ELF-1 (cell line): ENCODE measurements around the gene SERPINE3.

Experiments
- DNase-seq: peaks from one replicate; pipeline ENCODE4 v3.0.0-alpha.2; 2016; ENCODE audit warnings: low read depth, low spot score

Gene SERPINE3

GRCh38 chr13:51339354-51339753 is at the start of gene SERPINE3:
SERPINE3 (plus strand) TSS chr13:51339691; CDS start chr13:51341092, 1,401 bp downstream.
- no peak for DNase-seq

- DNase-seq = no peak
Observed at GRCh38 chr13:51291341-51291740, 48.1 kb upstream of the SERPINE3 start.

- DNase-seq = no peak
Observed at GRCh38 chr13:51292000-51292565, 47.4 kb upstream of the SERPINE3 start.

DNA sequence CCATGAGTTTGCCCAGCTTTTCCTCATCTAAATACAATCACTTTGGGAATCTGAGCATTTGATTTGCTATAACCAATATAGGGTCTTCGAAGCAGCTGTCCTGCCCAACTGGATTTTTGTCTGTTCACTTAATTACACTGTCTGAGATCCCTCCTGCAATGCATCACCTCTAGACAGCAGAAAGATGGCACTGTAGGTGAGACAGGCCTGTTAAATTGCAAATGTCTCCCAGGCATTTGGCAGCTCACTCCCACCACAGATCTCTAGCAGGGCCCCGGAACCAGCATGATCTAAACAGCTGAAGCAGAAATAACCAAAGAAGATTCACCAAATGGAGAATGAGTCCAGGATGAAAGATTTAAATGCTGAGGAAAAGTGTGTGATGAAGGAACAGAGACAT is 41.9 kb upstream of the SERPINE3 start:
- peak; percentile 45 for DNase-seq

GRCh38 chr13:51298812-51299211 is 40.7 kb upstream of the SERPINE3 start:
- no peak for DNase-seq

GRCh38 chr13:51303063-51303552 is 36.4 kb upstream of the SERPINE3 start:
- DNase-seq = peak; percentile 29

DNA sequence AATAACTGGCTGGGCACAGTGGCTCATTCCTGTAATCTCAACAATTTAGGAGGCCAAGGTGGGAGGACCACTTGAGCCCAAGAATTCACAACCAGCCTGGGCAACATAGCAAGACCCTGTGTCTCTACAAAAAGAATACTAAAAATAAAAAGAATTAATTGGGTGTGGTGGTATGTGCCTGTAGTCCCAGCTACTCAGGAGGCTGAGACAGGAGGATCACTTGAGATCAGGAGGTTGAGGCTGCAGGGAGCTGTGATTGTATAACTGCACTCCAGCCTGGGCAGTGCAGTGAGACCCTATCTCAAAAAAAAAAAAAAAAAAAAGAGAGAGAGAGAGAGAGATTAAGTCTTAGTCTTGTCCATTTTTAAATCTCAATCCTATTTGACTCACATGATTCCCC is 35.6 kb upstream of the SERPINE3 start:
- no peak for DNase-seq

DNA sequence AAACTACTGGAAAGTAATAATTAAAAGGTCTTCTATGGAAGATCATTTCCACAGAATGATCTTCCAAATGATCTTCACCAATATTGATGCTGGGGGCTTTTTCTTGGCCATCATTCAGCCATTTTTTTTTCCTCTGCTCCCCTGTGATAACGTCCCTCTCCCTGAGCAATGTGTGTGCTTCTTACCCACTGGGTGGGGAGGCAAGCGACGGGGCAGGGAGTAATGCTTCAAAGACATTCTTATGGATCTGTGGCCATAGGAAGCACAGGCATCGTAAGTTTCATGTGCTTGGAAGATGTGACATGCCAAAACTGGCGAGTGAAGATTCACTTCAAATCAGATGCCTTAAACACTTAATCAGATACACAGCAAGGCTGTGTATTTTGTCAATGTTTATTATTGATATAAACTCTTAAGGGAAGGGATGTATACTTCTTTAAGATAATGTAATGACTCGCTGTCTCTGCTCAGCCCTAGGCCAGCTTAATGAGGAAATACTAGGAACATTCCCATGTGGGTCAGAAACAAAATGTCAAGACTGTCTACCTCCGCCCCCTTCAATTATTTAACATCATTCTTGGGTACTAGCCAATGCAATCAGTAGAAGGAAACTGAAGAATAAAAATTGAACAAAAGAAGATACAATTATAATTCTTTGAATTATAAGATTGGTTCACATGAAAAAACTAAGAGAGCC is 34.1 kb upstream of the SERPINE3 start:
- DNase-seq = no peak

DNA sequence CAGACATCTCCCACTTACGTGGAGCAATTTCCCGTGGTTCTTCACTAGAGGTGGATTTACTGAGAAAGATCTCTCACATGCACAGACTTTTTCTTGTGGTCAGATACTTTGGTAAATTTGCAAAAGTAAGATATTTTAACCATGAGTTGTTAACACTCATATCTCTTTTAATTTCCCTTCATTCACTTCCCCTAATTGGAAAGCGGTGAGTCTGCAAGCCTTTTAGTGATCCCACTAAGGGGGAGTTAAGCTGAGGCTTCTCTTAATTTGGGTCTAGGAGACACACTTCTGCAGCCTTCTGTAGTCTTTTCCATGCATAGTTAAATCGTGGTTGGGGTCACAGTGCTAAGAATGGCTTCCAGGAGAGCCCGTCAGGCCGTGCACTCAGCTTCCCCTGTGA is 30.7 kb upstream of the SERPINE3 start:
- no peak for DNase-seq

DNA sequence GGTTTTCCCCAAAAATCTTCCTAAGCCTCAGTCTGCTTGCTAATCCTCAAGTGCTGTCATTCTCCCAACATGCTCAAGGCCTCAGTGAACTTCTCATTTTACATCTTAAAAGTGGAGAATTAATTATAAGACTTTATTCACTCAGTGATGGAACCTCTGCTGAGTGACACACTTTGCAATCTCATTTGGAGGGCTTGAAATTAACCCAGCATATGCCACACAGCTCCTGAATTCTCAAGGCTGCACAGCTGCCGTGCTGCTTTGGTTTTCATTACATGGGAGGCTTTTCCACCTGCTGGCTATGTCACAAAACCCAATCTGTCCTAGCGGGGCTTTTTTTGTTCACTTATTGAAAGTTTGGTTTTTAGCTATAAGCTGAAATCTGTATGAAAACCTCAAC is 28.3 kb upstream of the SERPINE3 start:
- no peak for DNase-seq

DNA sequence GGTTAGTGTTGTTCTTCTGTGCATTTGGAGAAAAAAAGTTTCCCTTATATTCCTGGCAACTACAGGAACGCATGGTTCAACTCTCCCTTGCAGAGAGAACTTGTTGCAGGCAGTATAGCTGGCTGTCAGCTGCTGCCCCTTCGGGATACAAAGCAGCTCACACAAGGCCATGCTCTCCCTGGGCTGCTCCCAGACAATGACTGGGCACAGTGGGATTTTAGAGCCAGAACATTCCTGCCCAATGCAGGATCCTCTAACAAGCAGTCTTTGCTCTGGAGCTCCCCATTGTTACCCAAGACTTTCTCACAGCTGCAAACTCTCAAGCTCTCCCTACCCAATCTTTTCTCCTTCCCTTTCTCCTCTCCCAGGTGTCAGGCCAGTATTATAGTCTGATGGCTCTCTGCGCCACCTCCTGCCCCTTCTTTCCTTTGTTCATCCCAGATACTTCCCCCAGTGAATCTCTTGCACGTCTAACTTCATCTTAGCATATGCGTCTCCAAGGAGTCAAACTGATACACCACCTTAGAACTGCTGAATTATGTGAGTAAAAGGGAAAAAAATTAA is 27.5 kb upstream of the SERPINE3 start:
- DNase-seq = peak; percentile 18

- DNase-seq = no peak
Observed at GRCh38 chr13:51313619-51314018, 25.9 kb upstream of the SERPINE3 start.

DNA sequence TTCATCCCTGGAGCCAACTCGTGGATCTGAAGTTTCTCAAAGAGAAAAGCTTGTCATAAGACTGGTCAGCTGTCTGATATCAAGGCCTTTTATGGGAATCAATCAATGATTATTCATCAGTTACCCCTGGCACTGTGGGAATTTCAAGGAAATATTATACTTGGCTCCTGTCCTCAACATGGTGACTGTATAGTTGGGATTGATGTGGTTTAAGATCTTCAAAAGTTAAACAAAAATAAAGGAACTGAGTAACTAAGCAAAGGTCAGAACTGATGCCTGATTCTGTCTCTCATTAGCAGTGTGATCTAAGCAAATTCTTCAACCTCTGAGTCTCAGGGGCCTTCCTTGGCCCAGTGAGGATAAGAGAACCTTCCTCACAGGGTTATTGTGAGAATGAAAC is 22.2 kb upstream of the SERPINE3 start:
- DNase-seq = no peak

DNA sequence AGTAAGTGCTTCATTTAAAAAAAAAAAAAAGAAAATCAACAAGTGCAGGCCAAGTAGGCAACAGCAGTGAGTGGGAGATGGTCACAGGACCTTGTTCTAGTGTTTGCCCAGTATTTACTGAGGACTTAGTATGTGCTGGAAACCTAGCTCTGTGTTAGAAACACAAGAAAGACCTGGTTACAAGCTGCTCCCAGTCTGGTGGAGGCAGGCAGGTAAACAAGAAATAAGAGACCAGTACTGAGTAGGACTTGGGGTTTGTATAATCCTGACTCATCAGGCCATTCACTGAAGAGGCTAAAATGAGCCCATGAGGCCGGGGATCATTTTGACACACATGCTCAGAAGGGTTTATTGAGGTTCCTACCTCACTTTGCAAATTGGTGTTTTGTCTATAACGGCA is 21.5 kb upstream of the SERPINE3 start:
- no peak for DNase-seq

DNA sequence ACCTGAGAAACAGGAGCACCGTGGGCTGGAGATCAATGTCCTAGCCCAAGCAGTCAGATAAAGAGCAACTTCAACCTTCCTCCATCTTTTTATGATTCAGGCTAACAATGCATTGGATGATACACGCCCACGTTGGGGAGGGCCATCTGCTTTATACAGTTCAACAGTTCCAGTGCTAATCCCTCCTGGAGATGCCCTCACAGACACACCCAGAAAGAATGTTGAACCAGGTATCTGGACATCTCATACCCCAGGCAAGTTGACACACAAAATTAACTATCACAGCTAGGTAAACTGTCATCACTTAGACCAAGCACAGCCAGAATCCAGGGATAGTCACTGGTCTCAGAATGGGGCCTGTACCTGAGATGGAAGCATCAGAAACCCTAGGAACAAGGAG is 20.6 kb upstream of the SERPINE3 start:
- no peak for DNase-seq

- DNase-seq = no peak
Observed at GRCh38 chr13:51321836-51322235, 17.7 kb upstream of the SERPINE3 start.

- no peak for DNase-seq
Observed at GRCh38 chr13:51322826-51323225, 16.7 kb upstream of the SERPINE3 start.

GRCh38 chr13:51323824-51324511 is 15.5 kb upstream of the SERPINE3 start:
- DNase-seq = no peak

- DNase-seq = peak; percentile 23
Observed at GRCh38 chr13:51324714-51325420, 14.6 kb upstream of the SERPINE3 start.

DNA sequence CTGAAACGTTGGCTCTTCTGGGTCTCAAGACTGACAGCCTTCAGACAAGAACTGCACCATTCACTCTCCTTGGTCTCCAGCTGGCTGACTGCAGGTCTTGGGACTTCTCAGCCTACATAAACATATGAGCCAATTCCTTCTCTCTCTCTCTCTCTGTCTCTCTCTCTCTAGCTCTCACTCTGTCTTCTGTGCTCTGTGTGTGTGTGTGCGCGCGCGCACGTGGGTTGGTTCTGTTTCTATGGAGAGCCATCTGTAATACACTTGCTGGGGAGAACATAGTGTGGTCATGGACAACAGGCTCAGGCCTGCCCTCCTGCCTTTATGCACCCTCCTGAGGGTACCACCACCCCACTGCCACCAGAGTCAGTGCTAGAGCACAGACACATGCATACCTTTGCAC is 13.7 kb upstream of the SERPINE3 start:
- DNase-seq = no peak

DNA sequence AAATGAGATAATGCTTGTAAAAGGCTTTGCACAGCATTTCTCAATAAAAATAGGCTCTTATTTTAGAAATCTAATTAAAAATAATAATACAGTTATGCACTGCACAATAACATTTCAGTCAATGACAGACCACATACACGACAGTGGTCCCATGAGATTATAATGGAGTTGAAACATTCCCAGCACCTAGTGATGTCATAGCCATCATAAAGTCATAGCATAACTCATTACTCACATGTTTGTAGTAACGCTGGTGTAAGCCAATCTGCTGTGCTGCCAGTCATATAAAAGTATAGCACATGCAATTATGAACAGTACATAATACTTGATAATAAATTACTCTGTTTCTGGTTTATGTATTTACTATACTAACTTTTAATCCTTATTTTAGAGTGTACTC is 12.7 kb upstream of the SERPINE3 start:
- DNase-seq = no peak

DNA sequence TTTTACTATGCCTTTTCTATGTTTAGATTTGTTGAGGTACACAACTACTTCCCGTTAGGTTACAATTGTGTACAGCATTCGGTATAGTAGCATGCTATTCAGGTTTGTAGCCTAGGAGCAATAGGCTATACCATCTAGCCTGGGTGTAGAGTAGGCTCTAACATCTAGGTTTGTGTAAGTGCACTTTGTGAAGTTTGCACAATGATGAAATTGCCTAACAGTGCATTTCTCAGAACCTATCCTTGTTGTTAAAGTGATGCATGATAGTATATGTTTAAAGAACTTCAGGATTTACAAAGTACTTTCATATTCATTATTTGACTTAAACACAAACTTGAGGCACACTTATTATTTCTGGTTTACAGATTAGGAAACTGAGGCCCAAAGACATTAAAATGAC is 11.5 kb upstream of the SERPINE3 start:
- DNase-seq = no peak
